Measurements from ENCODE around the gene ARHGEF37. TPM values are rescaled to one million over a fixed set of nuclear protein-coding genes. Genes with fewer than 3 reads are reported as not detected.
A peak's percentile ranks its signal among the peaks of the same experiment; 100 is the strongest.
"Not testable (repeated sequence)": the region's sequence is repeated elsewhere in the genome, so short reads cannot be mapped to it uniquely, and the experiment has no call there.

The ARHGEF37 gene
- polyA plus RNA-seq (ENCODE audit: low read depth in 6 of 6), result under 1 TPM in 1 of 6 donors, not detected in 5; 0.95 TPM

GRCh38 chr5:149581192-149581861, at the start of gene ARHGEF37:
Gene ARHGEF37, plus strand, starts transcription at chr5:149581498. Its CDS starts 16,272 bp downstream, at chr5:149597770.
- H3K4me3 Mint-ChIP-seq, result peak within 1 kb of the TSS; percentile 23 to 86 (median 74)
- peaks cover 4 to 9% (median 6%) of the 10 kb centered on the region in 3 donors for H3K4me1 Mint-ChIP-seq
- peak; percentile 64 to 68 for ATAC-seq (ENCODE audit: low read depth in 2 of 2)
- no peaks in the 10 kb centered on the region for H3K9me3 Mint-ChIP-seq
- H3K27ac Mint-ChIP-seq, result no peak within 1 kb of the TSS
- no peak for DNase-seq
- peaks cover 15 to 38% (median 23%) of the 10 kb centered on the region in 3 donors for H3K27me3 Mint-ChIP-seq
- H3K36me3 Mint-ChIP-seq, result no peaks in the 10 kb centered on the region

DNA sequence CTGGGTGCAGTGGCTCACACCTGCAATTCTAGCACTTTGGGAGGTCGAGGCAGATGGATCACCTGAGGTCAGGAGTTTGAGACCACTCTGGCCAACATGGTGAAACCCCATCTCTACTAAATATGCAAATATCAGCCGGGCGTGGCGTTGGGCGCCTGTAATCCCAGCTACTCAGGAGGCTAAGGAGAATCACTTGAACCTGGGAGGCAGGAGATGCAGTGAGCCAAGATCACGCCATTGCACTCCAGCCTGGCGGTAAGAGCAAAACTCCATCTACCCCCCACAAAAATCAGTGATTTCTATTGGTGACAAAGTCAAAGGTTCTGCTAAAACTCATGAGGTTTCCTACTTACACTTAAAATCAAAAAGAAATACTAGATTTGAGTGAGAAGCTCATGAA, 48.9 kb upstream of the ARHGEF37 start:
- Mint-ChIP-seq H3K36me3 (no peaks in the 10 kb centered on the region), H3K27me3 (no peaks in the 10 kb centered on the region), H3K4me3 (no peak overlapping the region), H3K27ac (no peak overlapping the region), H3K9me3 (peaks cover 0 to 2% (median 0%) of the 10 kb centered on the region in 7 donors), H3K4me1 (peaks cover 50 to 89% (median 55%) of the 10 kb centered on the region in 3 donors)
- DNase-seq (no peak), ATAC-seq (ENCODE audit: low read depth in 2 of 2) (no peak)

DNA sequence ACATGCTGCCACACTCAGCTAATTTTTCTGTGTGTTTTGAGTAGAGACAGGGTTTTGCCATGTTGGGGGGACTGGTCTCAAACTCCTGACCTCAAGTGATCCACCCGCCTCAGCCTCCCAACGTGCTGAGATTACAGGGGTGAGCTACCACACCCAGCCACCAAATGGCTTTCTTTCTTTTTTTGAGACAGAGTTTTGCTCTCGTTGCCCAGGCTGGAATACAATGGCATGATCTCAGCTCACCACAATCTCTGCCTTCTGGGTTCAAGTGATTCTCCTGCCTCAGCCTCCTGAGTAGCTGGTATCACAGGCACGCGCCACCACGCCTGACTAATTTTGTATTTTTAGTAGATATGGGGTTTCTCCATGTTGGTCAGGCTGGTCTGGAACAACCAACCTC, 45.5 kb upstream of the ARHGEF37 start:
- Mint-ChIP-seq H3K4me1 (peaks cover 39 to 78% (median 43%) of the 10 kb centered on the region in 3 donors), H3K27ac (peak overlapping the region in 3 of 6 donors; percentile 30 to 67 (median 57))
- not testable (repeated sequence) for H3K27me3 Mint-ChIP-seq; ATAC-seq (ENCODE audit: low read depth in 2 of 2); H3K36me3 Mint-ChIP-seq; H3K4me3 Mint-ChIP-seq; DNase-seq; H3K9me3 Mint-ChIP-seq

DNA sequence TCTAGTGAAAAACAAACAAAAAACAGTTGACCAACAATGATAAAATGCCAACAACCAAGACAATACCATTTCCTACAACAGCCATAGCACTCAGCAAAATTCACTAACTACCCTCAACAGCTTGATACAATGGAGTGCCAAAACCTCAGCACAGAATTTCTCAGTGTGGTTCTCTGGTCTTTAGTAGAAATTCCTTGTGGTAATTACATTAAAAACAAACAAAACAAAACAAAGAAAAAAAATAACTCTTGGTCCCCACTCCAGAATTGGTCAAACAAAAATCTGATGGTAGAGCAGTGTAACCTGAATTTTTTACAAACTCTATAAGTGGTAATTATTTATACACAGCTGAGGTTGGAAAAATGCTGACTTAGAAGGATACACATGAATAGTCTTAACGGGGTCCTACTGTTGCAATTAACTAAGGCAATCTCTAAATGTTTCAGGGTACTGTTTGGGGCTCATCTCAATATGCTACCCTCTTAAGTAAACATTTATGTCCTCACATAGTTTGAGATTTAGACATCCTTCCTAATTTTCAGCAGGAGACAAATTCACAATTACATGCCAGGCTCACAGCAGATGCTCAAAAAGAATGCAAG, 43.8 kb upstream of the ARHGEF37 start:
- no peak overlapping the region for H3K4me3 Mint-ChIP-seq
- H3K36me3 Mint-ChIP-seq, result no peaks in the 10 kb centered on the region
- H3K9me3 Mint-ChIP-seq, result peaks cover 0 to 2% (median 0%) of the 10 kb centered on the region in 7 donors
- no peak for ATAC-seq (ENCODE audit: low read depth in 2 of 2)
- H3K27me3 Mint-ChIP-seq, result no peaks in the 10 kb centered on the region
- no peak for DNase-seq
- peak overlapping the region in 5 of 6 donors; percentile 24 to 69 (median 35) for H3K27ac Mint-ChIP-seq
- peaks cover 35 to 70% (median 43%) of the 10 kb centered on the region in 3 donors for H3K4me1 Mint-ChIP-seq

DNA sequence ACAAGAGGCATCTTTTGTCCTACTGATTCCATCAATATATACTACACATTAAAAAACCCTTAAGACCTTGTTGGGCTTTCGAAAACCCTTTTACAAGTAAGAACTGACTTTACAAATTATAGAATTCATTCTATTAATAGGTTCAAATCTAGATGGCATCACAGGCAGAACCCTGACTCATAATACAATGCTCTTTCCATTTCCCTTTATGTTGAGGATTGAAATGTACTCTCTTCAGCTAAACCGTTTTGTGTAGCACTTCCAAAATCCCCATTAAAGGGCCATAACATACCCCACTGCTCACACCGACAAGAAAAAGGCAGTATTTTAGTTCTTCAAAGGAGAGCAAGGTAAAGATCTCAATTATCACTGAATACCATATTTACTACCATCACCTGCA, 41.2 kb upstream of the ARHGEF37 start:
- H3K4me3 Mint-ChIP-seq, result no peak overlapping the region
- ATAC-seq (ENCODE audit: low read depth in 2 of 2), result no peak
- no peak for DNase-seq
- H3K9me3 Mint-ChIP-seq, result peaks cover 0 to under 1% (median 0%) of the 10 kb centered on the region in 7 donors
- H3K27ac Mint-ChIP-seq, result peak overlapping the region in 2 of 6 donors; percentile 6 to 39
- H3K27me3 Mint-ChIP-seq, result no peaks in the 10 kb centered on the region
- no peaks in the 10 kb centered on the region for H3K36me3 Mint-ChIP-seq
- H3K4me1 Mint-ChIP-seq, result peaks cover 24 to 64% (median 37%) of the 10 kb centered on the region in 3 donors

GRCh38 chr5:149541893-149542292, 39.4 kb upstream of the ARHGEF37 start:
- Mint-ChIP-seq H3K4me3 (no peak overlapping the region), H3K27ac (no peak overlapping the region), H3K27me3 (no peaks in the 10 kb centered on the region), H3K4me1 (peaks cover 15 to 64% (median 35%) of the 10 kb centered on the region in 3 donors), H3K36me3 (peaks cover 0 to 5% of the 10 kb centered on the region in 2 donors), H3K9me3 (no peaks in the 10 kb centered on the region)
- ATAC-seq (ENCODE audit: low read depth in 2 of 2) (no peak), DNase-seq (no peak)

GRCh38 chr5:149543361-149544027, 37.8 kb upstream of the ARHGEF37 start:
- DNase-seq (no peak), ATAC-seq (ENCODE audit: low read depth in 2 of 2) (no peak)
- no peaks in the 10 kb centered on the region for H3K9me3 Mint-ChIP-seq
- no peaks in the 10 kb centered on the region for H3K27me3 Mint-ChIP-seq
- H3K4me1 Mint-ChIP-seq, result peaks cover 20 to 65% (median 40%) of the 10 kb centered on the region in 3 donors
- H3K36me3 Mint-ChIP-seq, result peaks cover 0 to 5% of the 10 kb centered on the region in 2 donors
- H3K4me3 Mint-ChIP-seq, result peak overlapping the region in 1 of 8 donors; percentile 56
- H3K27ac Mint-ChIP-seq, result peak overlapping the region in 2 of 6 donors; percentile 62 to 75

DNA sequence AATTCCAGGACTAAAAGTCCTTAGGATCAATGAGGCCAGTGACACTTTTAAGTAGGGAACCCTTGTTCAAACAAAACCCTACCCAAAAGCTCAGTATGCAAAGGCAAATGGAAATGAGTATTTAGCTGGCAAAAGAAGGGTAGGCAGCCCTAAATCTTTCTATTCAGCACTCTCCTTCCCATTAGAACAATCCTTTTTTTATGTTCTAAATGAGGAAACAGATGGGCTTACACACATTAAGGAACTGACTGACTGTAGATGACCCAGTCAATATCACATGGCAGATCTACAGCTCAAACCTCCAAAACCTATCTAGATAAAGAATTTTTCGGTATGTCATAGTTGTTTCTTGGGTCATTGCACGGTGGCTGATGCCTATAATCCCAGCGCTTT, 37.3 kb upstream of the ARHGEF37 start:
- DNase-seq, result no peak
- Mint-ChIP-seq H3K36me3 (peaks cover 0 to 6% of the 10 kb centered on the region in 2 donors), H3K27ac (peak overlapping the region in 2 of 6 donors; percentile 53 to 62), H3K4me3 (no peak overlapping the region), H3K4me1 (peaks cover 22 to 70% (median 44%) of the 10 kb centered on the region in 3 donors), H3K9me3 (no peaks in the 10 kb centered on the region), H3K27me3 (no peaks in the 10 kb centered on the region)
- no peak for ATAC-seq (ENCODE audit: low read depth in 2 of 2)

- Mint-ChIP-seq H3K27ac (no peak overlapping the region), H3K36me3 (peaks cover 0 to 15% of the 10 kb centered on the region in 2 donors), H3K4me3 (peak overlapping the region in 1 of 8 donors; percentile 47), H3K9me3 (no peaks in the 10 kb centered on the region), H3K4me1 (peaks cover 32 to 72% (median 49%) of the 10 kb centered on the region in 3 donors), H3K27me3 (no peaks in the 10 kb centered on the region)
- DNase-seq, result no peak
- no peak for ATAC-seq (ENCODE audit: low read depth in 2 of 2)
Observed at GRCh38 chr5:149545327-149545726, 36.0 kb upstream of the ARHGEF37 start.

GRCh38 chr5:149546974-149547373, 34.3 kb upstream of the ARHGEF37 start:
- Mint-ChIP-seq H3K4me3 (peak overlapping the region in 3 of 8 donors; percentile 14 to 36 (median 32)), H3K36me3 (peaks cover 0 to 15% of the 10 kb centered on the region in 2 donors), H3K9me3 (no peaks in the 10 kb centered on the region), H3K4me1 (peaks cover 32 to 72% (median 52%) of the 10 kb centered on the region in 3 donors), H3K27ac (peak overlapping the region in 3 of 6 donors; percentile 72 to 75 (median 73)), H3K27me3 (no peaks in the 10 kb centered on the region)
- DNase-seq (no peak), ATAC-seq (ENCODE audit: low read depth in 2 of 2) (no peak)

DNA sequence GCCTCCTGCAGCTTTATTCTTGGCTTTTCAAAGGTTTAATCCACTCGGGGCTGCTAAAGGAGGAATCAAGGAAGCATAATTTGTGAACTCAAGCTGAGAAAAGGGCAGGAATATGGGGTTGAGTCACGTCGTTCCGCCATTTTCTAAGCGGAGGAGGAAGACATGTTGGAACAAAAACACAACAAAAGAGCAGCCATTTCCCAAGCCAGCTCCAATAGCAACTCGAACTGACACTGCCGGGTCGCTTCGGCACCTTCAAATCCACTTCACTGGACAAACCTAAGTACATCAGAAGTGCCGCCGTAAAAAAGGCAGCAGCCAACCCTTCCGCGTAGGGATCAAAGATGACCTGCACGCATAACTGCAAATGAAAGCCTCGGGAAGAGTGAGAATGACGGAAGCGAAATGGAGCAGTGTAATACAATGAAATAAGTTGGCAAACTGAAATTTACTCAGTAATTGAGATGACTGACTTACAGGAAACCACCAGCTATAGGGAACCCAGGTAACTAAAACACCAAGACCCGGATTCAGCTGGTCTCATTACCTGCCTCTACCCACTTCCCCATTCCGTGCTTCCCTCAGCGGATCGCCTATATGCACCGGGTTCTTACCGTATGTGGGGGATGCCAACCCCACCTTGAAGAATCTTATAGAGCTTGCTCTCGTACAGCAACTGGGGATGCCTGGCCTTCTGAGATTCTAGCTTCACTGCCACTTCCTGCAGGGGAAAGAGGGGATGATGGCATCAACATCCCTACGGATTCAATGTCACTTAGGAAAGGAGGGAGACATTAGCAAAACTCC, 31.6 kb upstream of the ARHGEF37 start:
- ATAC-seq (ENCODE audit: low read depth in 2 of 2) (peak; percentile 53 to 58), DNase-seq (peak; percentile 73)
- Mint-ChIP-seq H3K36me3 (peaks cover 0 to 15% of the 10 kb centered on the region in 2 donors), H3K27ac (peak overlapping the region; percentile 98 to 99 (median 99)), H3K9me3 (no peaks in the 10 kb centered on the region), H3K27me3 (no peaks in the 10 kb centered on the region), H3K4me3 (peak overlapping the region; percentile 93 to 99 (median 96)), H3K4me1 (peaks cover 24 to 61% (median 39%) of the 10 kb centered on the region in 3 donors)

DNA sequence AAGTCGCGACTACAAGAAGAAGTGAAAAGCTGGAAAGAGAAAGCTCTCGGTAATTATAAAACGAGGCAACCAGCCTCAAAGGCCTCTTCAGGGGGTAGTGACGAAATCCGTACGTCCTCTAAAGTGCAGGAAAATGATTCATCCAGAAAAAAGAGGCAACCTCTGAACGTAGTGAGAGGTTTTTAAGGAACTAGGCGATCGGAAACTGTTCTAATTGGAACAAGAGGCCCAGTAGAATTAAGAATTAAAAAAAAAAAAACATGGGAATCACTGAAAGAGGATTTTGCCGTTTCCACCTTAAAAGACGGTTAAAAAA, 31.1 kb upstream of the ARHGEF37 start:
- ATAC-seq (ENCODE audit: low read depth in 2 of 2) (no peak), DNase-seq (no peak)
- H3K9me3 Mint-ChIP-seq, result no peaks in the 10 kb centered on the region
- peak overlapping the region; percentile 98 to 99 (median 99) for H3K27ac Mint-ChIP-seq
- H3K27me3 Mint-ChIP-seq, result no peaks in the 10 kb centered on the region
- H3K4me1 Mint-ChIP-seq, result peaks cover 24 to 57% (median 39%) of the 10 kb centered on the region in 3 donors
- H3K4me3 Mint-ChIP-seq, result peak overlapping the region; percentile 93 to 99 (median 96)
- peaks cover 0 to 15% of the 10 kb centered on the region in 2 donors for H3K36me3 Mint-ChIP-seq

Data from naive B cell (primary cell).